HG03571 (cell line): Measurements from ENCODE around the gene PRPSAP2.
"Not testable (repeated sequence)": the region's sequence is repeated elsewhere in the genome, so short reads cannot be mapped to it uniquely, and the experiment has no call there.

Experiments
- ATAC-seq: cut with Tn5 transposase; IDR thresholded peaks from one replicate; pipeline ENCODE4 v1.9.1; 2021; ENCODE audit not compliant: unreplicated experiment

Gene PRPSAP2

DNA sequence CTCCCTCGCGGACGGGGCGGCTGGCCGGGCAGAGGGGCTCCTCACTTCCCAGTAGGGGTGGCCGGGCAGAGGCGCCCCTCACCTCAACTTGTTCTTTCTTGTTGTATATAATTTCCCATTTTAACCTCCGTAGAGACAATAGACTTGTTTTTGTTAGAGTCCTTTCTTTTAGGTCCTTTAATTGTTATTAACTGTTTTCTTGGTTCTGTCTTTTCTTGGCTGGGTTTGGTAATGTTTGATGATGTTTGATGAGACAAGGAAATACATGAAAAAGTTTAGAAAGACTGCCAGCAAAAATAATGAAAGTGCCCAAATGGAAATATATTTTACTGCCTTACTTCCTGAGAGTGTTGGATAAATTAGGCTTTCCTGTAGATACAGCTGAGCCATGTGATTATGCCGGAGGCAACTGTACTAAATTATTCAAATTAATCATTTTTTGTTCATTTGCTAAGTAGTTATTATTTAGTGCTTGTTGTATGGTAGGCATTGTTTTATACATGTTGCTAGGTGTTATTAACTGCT is 30.9 kb downstream of the PRPSAP2 start:
- ATAC-seq: no peak

GRCh38 chr17:18889658-18890057 is 31.7 kb downstream of the PRPSAP2 start:
- ATAC-seq: no peak

DNA sequence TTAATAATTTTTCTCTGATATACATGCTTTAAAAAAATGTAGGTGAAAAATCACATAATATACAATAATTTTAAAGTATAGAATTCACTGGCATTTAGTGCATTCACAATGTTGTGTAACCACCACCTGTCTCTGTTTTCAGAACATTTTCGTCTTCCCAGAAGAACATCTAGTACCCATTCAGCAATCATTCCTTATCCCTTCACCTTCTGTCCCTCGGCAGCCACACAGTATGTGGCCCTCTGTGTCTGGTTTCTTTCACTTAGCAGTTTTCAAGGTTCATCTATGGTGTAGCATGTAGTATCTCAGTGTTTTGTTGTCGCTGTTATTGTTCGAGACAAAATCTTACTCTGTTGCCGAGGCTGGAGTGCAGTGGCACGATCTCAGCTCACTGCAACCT is 33.6 kb downstream of the PRPSAP2 start:
- no peak for ATAC-seq

DNA sequence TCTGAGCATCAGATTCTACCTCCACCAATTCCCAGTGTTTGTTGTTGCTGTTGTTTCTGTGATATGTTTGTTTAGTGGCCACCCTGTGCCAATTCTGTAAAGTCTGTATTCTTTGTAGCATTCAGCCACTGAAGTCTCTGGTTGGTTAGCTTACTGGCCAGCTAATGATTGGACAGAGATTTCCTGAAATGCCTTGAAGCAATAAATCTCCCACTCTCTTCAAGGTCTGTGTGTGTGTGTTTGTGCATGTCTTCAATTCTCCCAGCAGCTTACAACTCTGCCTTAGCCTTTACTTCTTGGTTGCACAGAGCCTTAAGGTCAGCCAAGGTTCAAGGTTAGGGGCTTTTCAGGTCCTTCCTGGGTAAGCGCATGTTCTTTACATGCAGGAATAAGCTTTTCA is 38.2 kb downstream of the PRPSAP2 start:
- ATAC-seq: no peak

- no peak for ATAC-seq
Observed at GRCh38 chr17:18896947-18897346, 39.0 kb downstream of the PRPSAP2 start.

DNA sequence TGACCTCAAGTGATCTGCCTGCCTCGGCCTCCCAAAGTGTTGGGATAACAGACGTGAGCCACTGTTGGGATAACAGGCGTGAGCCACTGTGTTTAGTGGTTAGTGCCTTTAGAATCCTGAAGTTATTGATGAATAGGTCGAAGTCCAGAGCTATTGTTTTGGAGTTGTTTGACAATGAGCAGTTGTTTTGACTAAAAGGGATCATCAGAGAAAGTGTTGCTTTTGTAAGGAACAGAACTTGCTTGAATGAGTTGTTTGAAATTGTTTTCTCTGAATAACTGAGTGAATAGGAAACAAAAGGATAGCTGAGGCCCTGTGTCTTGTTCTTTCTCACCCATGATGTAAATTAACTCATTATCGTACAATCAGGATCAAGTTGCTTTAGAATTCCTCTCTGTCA is 46.6 kb downstream of the PRPSAP2 start:
- ATAC-seq: no peak

GRCh38 chr17:18905226-18905625 is 47.3 kb downstream of the PRPSAP2 start:
- ATAC-seq: no peak

- ATAC-seq: no peak
Observed at GRCh38 chr17:18910326-18910725, 52.4 kb downstream of the PRPSAP2 start.

GRCh38 chr17:18910881-18911280 is 53.0 kb downstream of the PRPSAP2 start:
- no peak for ATAC-seq

DNA sequence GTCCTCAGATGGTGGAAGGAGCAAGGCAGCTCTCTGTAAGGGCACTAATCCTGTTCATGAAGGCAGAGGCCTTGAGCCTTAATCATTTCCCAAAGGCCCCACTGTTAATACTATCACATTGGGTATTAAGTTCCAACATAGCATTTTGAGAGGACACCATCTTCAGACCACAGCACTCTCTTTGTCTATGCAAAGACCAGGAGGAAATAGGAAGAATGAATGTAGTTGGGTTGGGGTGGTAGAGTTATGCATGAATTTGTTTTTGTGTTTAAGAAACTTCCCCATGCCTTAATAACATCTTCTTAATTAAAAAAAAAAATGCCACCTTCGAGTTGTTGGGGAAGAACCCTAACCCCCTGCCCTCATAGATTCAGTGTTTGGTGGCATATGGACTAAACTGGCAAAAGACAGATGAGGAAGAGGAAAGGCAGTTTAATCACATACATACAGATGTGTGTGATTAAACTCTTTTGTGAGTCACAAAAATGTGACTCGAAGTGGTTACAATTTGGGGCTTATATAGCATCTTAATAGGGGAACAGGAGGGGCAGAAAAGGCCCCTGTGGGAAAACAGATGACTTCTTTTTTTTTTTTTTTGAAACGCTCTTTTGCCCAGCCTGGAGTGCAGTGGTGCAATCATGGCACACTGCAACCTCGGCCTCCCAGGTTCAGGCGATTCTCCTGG is 59.0 kb downstream of the PRPSAP2 start:
- no peak for ATAC-seq

DNA sequence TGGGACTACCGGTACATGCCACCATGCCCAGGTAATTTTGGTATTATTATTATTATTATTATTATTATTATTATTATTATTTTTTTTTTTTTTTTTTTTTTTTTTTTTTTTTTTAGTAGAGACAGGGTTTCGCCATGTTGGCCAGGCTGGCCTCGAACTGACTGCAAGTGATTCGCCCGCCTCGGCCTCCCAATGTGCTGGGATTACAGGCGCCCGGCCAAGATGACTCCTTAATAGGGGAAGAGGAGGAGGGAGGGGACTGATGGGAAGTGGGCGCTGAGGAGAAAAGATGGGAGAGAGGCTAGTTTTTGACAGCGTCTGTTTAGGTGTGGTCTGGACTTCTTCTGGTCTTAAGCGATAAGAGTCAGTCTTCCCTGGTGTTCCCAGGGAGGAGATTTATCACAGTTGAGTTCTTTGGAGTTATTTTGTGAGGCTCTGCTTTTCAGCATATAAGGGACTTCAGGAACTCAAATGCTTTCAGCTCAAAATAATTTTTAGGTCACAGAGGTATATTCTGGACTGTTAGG is 59.6 kb downstream of the PRPSAP2 start:
- no peak for ATAC-seq

- ATAC-seq: no peak
Observed at GRCh38 chr17:18919963-18920362, 62.0 kb downstream of the PRPSAP2 start.

DNA sequence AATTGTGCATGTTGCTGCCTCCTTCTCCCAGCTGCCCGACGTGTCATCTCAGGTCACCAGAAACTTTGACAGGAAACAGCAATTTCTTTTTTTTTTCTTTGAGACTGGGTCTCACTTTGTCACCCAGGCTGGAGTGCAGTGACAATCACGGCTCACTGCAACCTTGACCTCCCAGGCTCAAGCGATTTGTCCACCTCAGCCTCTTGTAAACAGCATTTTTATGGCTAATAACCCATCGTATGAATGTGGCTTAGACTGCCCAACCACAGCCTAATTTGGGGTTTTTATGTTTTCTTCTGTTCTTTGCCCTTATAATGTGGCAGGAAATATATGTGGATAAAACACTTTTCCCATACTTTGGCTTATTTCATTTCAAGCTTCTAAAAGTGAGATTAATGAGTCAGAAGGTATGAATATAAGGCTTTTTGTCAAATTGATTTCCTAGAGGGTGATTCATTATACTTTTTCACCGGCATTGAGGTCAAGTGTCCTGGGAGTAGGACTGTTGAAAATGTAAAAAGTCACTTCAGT is 63.0 kb downstream of the PRPSAP2 start:
- ATAC-seq: no peak

DNA sequence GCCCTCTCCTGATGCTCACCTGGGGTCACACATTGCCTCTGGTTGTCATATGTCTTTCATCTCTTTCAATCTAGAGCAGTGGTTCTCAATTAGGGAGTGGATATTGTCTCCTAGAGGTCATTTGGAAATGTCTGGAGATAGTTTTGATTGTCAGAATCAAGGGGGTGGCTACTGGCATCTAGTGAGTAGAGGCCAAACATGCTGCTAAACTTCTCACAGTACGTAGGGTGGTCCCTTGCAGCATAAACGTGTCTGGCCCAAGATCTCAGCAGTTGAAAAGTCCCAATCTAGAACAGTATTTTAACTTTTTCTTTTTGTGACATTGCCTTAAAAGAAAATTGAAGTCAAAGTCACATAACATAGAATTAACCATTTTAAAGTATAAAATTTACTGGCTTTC is 63.6 kb downstream of the PRPSAP2 start:
- no peak for ATAC-seq

DNA sequence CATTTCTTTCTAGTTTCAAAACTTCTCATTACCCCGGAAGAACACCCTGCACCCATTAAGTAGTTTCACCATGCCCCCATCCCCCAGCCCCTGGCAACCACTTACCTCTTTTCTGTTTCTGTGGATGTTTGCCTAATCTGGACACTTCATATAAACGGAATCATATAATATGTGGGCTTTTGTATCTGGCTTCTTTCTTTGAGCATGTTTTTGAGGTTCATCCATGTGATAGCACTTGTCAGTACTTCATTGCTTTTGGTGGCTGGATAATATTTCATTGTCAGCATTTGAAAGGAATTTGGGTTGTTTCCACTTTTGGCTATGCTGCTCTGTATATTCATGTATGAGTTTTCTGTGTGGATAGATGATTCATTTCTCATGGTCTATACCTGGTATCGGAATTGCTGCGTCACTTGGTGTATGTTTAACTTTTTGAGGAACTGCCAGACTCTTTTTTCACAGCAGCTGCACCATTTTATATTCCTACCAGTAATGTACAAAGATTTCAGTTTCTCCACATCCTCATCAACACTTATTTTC is 64.1 kb downstream of the PRPSAP2 start:
- ATAC-seq: peak; percentile 73

- ATAC-seq: not testable (repeated sequence)
Observed at GRCh38 chr17:18922596-18922995, 64.7 kb downstream of the PRPSAP2 start.

- ATAC-seq: no peak
Observed at GRCh38 chr17:18925187-18925586, 67.3 kb downstream of the PRPSAP2 start.

- no peak for ATAC-seq
Observed at GRCh38 chr17:18928628-18929125, 70.7 kb downstream of the PRPSAP2 start.

GRCh38 chr17:18932360-18933055 is 74.6 kb downstream of the PRPSAP2 start:
- no peak for ATAC-seq

DNA sequence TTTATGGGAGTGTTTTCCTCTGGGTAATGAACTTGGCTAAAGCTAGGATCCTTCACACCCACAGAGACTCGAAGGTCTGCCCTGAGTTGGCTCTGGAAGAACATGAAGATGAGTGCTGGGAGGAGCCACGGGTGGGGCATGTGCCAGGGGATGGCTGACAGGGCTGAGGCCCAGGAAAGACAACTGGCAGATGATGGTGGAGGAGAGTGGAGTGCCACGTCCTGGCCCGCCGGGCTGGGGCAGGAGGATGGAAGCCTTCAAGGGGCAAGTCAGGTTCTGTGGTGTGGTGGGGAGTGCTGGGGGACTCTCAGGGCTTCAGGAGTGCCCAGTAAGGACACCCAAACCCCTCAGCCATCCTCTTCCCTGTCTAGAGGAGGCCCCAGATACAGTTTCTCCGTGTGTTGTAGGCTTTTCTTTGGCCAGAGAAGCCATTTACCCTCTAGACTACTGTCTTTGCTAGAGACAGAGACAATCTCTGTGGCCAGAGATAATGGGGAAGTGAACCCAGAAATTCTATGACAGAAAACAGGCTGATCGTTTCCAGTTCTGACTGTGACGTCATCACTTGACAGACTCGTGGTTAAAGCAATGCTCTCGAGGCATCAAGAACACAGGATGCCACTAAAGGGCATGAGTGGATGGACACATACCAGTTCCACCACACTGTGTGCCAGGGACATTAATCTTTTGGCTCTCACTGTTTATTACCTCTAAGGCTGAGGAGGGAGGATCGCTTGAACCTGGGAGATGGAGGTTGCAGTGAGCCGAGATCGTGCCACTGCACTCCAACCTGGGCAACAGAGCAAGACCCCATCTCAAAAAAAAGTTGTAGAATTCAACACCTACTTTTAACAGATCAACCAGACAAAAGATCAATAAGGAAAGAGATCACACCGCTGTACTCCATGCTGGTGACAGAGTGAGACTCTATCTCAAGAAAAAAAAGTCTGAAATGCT is 75.4 kb downstream of the PRPSAP2 start:
- ATAC-seq: no peak
